ENCODE measurements around the gene ZNF618.

ZNF618 gene

DNA sequence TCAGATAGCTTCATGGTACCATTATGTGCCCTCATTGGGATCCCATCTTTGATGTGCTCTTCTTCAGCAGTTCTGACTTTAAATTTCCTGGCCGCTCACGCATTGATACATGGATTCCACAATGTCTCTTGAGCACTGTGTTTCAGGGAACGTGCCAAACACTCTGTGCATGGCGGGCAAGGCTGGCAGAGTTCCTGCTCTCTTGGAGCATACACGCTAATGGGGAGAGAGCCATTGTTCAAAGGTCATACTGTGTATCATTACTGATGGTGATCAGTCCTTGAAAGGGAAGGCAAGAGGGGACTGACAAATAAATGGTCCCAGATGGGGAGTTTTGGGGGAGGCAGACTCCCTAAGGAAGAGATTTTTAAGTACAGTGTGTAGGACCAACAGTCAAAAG, 149.7 kb downstream of the ZNF618 start:
- Histone ChIP-seq H3K36me3 (ENCODE audit: control insufficient read depth, insufficient read depth, low read length) (peaks cover 27% of the 10 kb centered on the region), H3K27me3 (ENCODE audit: control insufficient read depth, insufficient read depth, low read length) (no peaks in the 10 kb centered on the region), H3K9ac (ENCODE audit: low read depth, low read length) (no peak overlapping the region), H3K4me3 (ENCODE audit: low read depth, low read length) (no peak overlapping the region), H3K9me3 (ENCODE audit: control insufficient read depth, insufficient read depth, low read length) (peaks cover 7% of the 10 kb centered on the region), H3K4me1 (ENCODE audit: control insufficient read depth, insufficient read depth, low read length) (no peaks in the 10 kb centered on the region), H3K27ac (ENCODE audit: low read depth, low read length) (no peak overlapping the region)

DNA sequence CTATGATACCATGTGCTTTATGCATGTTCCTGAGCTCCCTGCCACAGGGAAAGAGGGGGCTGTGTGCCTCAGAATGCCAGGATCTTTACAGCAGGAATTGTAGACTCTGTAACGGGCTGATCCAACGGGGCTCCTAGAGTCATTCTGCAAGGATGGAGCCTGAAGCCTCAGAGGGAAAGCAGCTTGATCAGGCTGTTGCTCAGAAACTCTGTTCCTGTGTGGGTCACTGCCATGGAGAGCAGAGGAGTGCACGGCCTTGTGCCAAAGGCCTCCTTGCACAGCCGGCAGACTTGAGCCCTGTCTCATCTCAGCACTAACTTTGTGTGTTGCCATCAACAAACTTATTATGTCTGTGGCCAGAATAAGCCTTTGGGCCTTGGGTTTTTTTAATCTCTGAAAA, 150.2 kb downstream of the ZNF618 start:
- Histone ChIP-seq H3K9me3 (ENCODE audit: control insufficient read depth, insufficient read depth, low read length) (peaks cover 7% of the 10 kb centered on the region), H3K4me3 (ENCODE audit: low read depth, low read length) (no peak overlapping the region), H3K27me3 (ENCODE audit: control insufficient read depth, insufficient read depth, low read length) (no peaks in the 10 kb centered on the region), H3K27ac (ENCODE audit: low read depth, low read length) (no peak overlapping the region), H3K36me3 (ENCODE audit: control insufficient read depth, insufficient read depth, low read length) (peaks cover 29% of the 10 kb centered on the region), H3K9ac (ENCODE audit: low read depth, low read length) (no peak overlapping the region), H3K4me1 (ENCODE audit: control insufficient read depth, insufficient read depth, low read length) (no peaks in the 10 kb centered on the region)

DNA sequence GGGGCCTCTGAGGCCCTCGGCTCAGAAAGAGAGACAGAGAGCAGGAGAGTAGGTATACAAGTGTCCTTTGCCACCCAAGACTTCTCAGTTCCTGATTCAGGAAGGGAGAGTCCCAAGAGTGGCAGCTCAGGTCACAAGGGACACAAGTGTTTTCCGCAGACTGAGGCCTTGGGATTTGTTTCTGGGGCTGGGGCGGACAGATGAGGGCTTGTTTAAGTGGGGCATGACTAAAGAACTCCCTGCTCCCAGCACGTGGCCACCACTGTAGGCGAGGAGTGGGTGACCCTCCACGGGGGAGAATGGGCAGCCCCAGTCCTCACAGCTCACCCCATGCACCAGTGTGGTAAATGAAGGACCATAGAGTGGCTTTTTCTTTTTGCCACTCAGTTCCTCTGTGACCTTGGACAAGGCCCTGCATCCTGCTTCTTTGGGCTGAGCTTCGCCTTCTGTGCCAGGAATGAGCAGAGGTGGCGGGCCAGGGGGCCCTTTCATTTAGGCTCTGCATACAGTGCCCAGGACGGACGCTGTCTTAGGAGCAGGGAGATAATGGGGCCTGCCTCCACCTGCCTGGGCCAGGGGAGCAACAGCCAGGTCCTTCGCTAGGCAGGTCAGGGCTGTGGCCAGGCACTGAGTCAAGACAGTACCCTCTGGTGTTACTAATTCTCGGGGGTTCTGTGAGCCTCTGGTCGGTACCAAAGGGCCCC, 151.2 kb downstream of the ZNF618 start:
- Histone ChIP-seq H3K27ac (ENCODE audit: low read depth, low read length) (no peak overlapping the region), H3K4me1 (ENCODE audit: control insufficient read depth, insufficient read depth, low read length) (no peaks in the 10 kb centered on the region), H3K4me3 (ENCODE audit: low read depth, low read length) (no peak overlapping the region), H3K9ac (ENCODE audit: low read depth, low read length) (no peak overlapping the region), H3K9me3 (ENCODE audit: control insufficient read depth, insufficient read depth, low read length) (peaks cover 7% of the 10 kb centered on the region), H3K36me3 (ENCODE audit: control insufficient read depth, insufficient read depth, low read length) (peaks cover 33% of the 10 kb centered on the region), H3K27me3 (ENCODE audit: control insufficient read depth, insufficient read depth, low read length) (no peaks in the 10 kb centered on the region)

- H3K36me3 ChIP-seq (ENCODE audit: control insufficient read depth, insufficient read depth, low read length): peaks cover 38% of the 10 kb centered on the region
- H3K4me3 ChIP-seq (ENCODE audit: low read depth, low read length): no peak overlapping the region
- H3K27me3 ChIP-seq (ENCODE audit: control insufficient read depth, insufficient read depth, low read length): no peaks in the 10 kb centered on the region
- no peak overlapping the region for H3K27ac ChIP-seq (ENCODE audit: low read depth, low read length)
- peaks cover 3% of the 10 kb centered on the region; the same call in 1 of the 2 replicates for H3K9me3 ChIP-seq (ENCODE audit: control insufficient read depth, insufficient read depth, low read length)
- no peaks in the 10 kb centered on the region for H3K4me1 ChIP-seq (ENCODE audit: control insufficient read depth, insufficient read depth, low read length)
- no peak overlapping the region for H3K9ac ChIP-seq (ENCODE audit: low read depth, low read length)
These were observed 151.9 kb downstream of the ZNF618 start for GRCh38 chr9:114027863-114028465.

- Histone ChIP-seq H3K27me3 (ENCODE audit: control insufficient read depth, insufficient read depth, low read length) (no peaks in the 10 kb centered on the region), H3K36me3 (ENCODE audit: control insufficient read depth, insufficient read depth, low read length) (peaks cover 40% of the 10 kb centered on the region), H3K4me1 (ENCODE audit: control insufficient read depth, insufficient read depth, low read length) (no peaks in the 10 kb centered on the region), H3K4me3 (ENCODE audit: low read depth, low read length) (no peak overlapping the region), H3K9ac (ENCODE audit: low read depth, low read length) (no peak overlapping the region), H3K27ac (ENCODE audit: low read depth, low read length) (no peak overlapping the region), H3K9me3 (ENCODE audit: control insufficient read depth, insufficient read depth, low read length) (no peaks in the 10 kb centered on the region)
These were observed 152.5 kb downstream of the ZNF618 start for GRCh38 chr9:114028646-114029045.

DNA sequence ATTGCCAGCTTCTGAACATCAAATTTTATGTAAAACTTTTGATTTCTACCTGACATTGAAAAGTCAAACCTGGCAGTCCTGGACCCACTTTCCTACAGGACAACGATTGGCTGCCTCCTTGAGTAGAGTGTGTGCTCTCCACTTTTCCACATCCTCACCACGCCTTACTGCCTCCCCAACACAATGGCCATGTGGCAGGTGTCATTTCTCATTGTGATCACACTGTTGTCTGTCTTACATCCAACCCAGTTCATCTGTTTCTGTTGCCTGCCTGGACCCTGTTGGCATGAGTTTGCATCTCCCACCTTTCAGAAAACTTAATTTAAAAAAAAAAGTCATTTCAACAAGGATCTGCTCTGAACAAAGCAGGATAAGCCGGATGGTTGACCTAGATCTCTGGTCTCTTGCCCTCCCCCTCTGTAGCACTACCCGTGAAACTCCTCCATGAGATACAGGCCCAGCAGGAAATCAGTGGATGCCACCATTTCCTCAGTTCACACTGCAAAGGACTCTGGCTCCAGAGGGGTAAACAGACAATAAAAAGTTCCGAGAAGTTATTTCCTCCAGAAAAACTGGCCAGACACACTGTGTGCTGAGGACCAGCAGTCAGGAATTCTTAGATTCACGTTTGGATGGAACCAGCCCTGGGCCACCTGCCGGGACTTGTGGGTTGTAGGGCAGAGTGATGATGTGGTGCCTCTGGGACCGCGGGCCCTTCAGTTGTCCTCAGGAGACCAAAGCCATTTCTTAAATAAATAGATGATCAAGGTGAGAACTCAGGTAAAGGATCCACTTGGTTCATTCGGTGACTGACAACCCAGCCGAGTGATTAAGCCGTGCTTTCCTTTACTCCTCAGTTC, 153.4 kb downstream of the ZNF618 start:
- H3K9me3 ChIP-seq (ENCODE audit: control insufficient read depth, insufficient read depth, low read length): no peaks in the 10 kb centered on the region
- H3K4me1 ChIP-seq (ENCODE audit: control insufficient read depth, insufficient read depth, low read length): no peaks in the 10 kb centered on the region
- H3K27me3 ChIP-seq (ENCODE audit: control insufficient read depth, insufficient read depth, low read length): no peaks in the 10 kb centered on the region
- H3K36me3 ChIP-seq (ENCODE audit: control insufficient read depth, insufficient read depth, low read length): peaks cover 49% of the 10 kb centered on the region
- H3K27ac ChIP-seq (ENCODE audit: low read depth, low read length): no peak overlapping the region
- no peak overlapping the region for H3K9ac ChIP-seq (ENCODE audit: low read depth, low read length)
- no peak overlapping the region for H3K4me3 ChIP-seq (ENCODE audit: low read depth, low read length)

DNA sequence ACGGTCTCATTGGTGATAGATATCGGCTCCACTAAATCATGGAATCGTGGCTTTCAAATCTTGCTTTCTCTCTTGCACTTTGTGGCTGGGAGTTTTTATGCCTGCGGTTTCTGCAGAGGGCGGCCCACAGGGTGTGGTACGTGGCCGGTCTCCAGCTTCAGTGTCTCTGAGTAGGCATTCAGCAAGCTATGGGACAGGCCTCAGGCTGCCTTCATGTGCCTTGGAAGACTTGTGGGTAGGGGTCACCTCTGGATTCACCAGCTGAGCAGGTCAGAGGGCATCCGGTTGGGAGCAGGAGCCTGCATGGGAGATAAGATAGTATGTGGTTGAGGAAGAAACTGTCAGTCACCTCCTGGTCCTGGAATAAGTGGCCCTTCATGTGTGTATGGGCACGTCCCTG, 154.3 kb downstream of the ZNF618 start:
- Histone ChIP-seq H3K9ac (ENCODE audit: low read depth, low read length) (no peak overlapping the region), H3K27ac (ENCODE audit: low read depth, low read length) (no peak overlapping the region), H3K4me3 (ENCODE audit: low read depth, low read length) (no peak overlapping the region), H3K4me1 (ENCODE audit: control insufficient read depth, insufficient read depth, low read length) (no peaks in the 10 kb centered on the region), H3K27me3 (ENCODE audit: control insufficient read depth, insufficient read depth, low read length) (no peaks in the 10 kb centered on the region), H3K9me3 (ENCODE audit: control insufficient read depth, insufficient read depth, low read length) (no peaks in the 10 kb centered on the region), H3K36me3 (ENCODE audit: control insufficient read depth, insufficient read depth, low read length) (peaks cover 53% of the 10 kb centered on the region)

DNA sequence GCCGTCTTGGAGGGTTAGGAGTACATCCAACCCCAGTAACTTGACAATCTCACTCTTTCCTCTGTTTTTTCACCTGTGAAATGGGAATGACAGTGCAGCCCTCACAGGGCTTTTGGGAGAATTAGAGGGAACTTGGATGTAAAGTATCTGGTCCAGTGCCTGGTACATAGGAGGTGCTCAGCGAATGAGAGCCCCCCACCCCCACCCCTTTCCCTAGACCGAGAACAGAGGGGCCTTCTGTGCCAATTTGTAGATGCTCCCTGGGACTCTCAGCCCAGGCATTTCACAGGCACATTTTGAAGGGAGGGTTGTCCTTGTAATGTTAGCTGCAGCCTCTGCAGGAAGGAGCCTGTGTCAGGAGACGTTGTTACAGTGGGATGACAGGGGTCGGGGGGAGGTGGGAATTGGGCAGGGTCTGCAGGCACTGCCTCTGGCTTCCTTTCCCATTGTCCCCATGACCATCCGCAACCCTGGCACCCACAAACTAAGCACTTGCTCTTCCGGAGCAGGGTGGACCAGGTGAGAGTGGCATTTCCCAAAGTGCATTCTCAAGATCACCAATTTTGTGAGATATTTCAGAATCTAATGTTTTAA, 155.0 kb downstream of the ZNF618 start:
- peaks cover 52% of the 10 kb centered on the region for H3K36me3 ChIP-seq (ENCODE audit: control insufficient read depth, insufficient read depth, low read length)

GRCh38 chr9:114031948-114032840, 156.1 kb downstream of the ZNF618 start:
- Histone ChIP-seq H3K9ac (ENCODE audit: low read depth, low read length) (no peak overlapping the region), H3K9me3 (ENCODE audit: control insufficient read depth, insufficient read depth, low read length) (no peaks in the 10 kb centered on the region), H3K36me3 (ENCODE audit: control insufficient read depth, insufficient read depth, low read length) (peaks cover 62% of the 10 kb centered on the region), H3K27ac (ENCODE audit: low read depth, low read length) (no peak overlapping the region), H3K27me3 (ENCODE audit: control insufficient read depth, insufficient read depth, low read length) (no peaks in the 10 kb centered on the region), H3K4me1 (ENCODE audit: control insufficient read depth, insufficient read depth, low read length) (no peaks in the 10 kb centered on the region), H3K4me3 (ENCODE audit: low read depth, low read length) (no peak overlapping the region)

More for the DNA sequence above, 155.0 kb downstream of the ZNF618 start:
- Histone ChIP-seq H3K9me3 (ENCODE audit: control insufficient read depth, insufficient read depth, low read length) (no peaks in the 10 kb centered on the region), H3K4me3 (ENCODE audit: low read depth, low read length) (no peak overlapping the region), H3K4me1 (ENCODE audit: control insufficient read depth, insufficient read depth, low read length) (no peaks in the 10 kb centered on the region), H3K27ac (ENCODE audit: low read depth, low read length) (no peak overlapping the region), H3K9ac (ENCODE audit: low read depth, low read length) (no peak overlapping the region), H3K27me3 (ENCODE audit: control insufficient read depth, insufficient read depth, low read length) (no peaks in the 10 kb centered on the region)

DNA sequence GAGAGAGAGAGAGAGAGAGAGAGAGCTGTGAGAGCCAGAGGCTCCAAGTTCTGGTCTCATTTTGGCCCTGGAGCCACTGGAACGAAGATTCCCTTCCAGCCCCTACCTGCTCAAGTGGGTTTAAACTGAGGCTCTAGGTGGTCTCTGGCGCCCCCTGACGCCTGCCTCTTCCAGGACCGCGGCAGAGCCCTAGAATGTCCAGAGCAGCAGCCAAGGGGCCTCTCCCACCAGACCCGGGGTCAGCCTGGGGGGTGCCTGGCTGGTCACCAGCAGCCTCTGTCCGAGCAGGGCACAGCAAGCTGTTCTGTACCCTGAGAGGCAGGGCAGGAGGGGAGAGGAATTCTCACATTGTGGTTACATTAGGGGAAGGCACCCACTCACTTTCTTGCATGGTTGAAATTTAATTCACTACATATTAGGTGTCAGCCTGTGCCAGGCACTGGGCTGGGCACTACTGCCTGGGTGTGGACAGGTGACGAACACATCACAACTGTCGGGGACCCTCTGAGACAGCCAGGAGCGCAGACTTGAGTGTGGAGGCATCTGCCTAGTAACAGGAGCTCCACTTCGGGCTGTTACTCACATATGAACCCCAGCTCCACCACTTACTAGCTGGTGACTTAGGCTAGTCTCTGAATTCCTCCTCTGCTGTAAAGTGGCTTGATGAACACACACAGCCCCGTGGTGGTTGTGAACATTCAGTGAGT, 157.4 kb downstream of the ZNF618 start:
- Histone ChIP-seq H3K27ac (ENCODE audit: low read depth, low read length) (no peak overlapping the region), H3K4me1 (ENCODE audit: control insufficient read depth, insufficient read depth, low read length) (peaks cover 11% of the 10 kb centered on the region), H3K9me3 (ENCODE audit: control insufficient read depth, insufficient read depth, low read length) (no peaks in the 10 kb centered on the region), H3K9ac (ENCODE audit: low read depth, low read length) (no peak overlapping the region), H3K27me3 (ENCODE audit: control insufficient read depth, insufficient read depth, low read length) (no peaks in the 10 kb centered on the region), H3K4me3 (ENCODE audit: low read depth, low read length) (no peak overlapping the region), H3K36me3 (ENCODE audit: control insufficient read depth, insufficient read depth, low read length) (peaks cover 60% of the 10 kb centered on the region)
